Putamen (tissue), 1 donor: ENCODE results near the gene GSTA5.
A peak's percentile ranks its signal among the peaks of the same experiment; 100 is the strongest.
"Not testable (repeated sequence)": the region's sequence is repeated elsewhere in the genome, so short reads cannot be mapped to it uniquely, and the experiment has no call there.

Experiments
- DNase-seq: peaks from one replicate; pipeline ENCODE4 v3.0.0-alpha.2; 2016; ENCODE audit warnings: low spot score

Gene GSTA5

DNA sequence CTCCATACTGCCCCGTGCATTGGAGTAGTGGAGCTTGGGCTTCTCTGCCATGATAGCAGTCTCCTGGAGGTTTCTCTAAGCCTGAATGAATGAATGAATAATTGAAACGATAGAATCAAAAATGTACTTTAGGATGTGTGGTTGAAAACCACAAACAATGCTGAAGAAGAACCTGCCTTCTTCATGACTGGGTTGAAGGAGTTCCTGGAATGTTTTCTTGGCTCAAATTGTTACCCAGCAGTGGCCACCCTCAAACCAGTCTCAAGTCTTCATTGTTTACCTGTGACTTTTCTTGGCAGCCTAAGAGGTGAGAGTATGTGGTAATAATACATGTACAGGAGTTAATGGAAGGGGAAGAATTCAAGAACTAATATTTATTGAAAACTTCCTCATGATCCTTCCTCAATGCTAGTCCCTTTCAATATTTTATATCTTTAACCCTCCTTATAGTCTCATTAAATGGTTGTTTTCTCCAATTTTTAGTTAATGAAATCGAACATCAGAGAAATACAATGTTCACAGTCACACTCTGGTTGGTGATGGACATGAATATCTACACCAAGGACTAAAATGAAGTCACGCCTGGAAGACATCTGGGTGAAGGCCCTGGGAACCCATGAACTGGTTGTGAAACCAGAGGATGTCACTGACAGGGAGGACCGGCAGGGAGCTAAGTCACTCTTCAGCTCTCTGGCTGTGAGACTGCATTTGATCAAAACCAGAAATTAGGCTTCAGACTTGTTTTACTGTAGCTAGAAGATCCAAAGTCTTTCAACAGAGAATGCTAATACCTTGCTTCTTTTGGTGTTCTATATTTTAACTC lies at the start of gene GSTA5:
TSS of gene GSTA5 (minus strand) at position 51 of the 823 bp plus-strand sequence.
- no peak for DNase-seq

DNA sequence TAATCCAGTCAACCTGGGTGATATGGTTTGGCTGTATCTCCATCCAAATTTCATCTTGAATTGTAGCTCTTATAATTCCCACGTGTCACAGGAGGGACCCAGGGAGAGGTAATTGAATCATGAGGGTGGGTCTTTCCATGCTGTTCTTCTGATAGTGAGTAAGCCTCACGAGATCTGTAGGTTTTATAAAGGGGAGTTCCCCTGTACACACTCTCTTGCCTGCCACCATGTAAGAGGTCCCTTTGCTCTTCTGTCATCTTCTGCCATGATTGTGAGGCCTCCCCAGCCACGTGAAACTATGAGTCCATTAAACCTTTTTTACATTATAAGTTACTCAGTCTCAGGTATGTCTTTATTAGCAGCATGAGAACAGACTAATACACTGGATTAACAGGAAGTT lies 49.4 kb upstream of the GSTA5 start:
- no peak for DNase-seq

DNA sequence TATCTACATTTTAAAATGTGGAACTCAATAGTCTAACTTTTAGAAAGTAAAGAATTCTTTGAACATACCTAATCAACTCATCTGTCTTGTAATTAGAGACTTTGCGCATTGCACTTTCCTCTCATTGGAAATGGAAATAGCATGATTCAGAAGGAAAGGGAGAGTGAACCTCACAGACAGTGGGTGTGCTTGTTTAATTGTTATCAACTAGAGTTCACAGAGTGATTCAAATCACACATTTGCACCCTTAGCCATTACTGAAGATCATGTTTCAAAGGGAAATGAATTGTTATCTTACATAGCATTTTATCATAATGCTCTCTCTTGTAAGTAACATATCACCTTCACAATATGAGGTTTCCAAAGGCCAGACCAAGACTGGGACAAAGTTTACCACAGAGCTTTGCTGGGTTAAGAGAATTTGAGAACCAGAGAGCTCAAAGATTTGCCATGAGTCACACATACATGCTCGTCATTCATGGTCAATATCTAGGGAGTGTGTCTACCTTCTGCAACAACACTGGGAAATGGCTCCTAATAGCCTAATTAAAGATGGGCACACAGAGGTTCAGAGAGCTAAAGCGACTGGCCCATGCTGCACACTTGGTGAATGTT lies 47.4 kb upstream of the GSTA5 start:
- DNase-seq = no peak

DNA sequence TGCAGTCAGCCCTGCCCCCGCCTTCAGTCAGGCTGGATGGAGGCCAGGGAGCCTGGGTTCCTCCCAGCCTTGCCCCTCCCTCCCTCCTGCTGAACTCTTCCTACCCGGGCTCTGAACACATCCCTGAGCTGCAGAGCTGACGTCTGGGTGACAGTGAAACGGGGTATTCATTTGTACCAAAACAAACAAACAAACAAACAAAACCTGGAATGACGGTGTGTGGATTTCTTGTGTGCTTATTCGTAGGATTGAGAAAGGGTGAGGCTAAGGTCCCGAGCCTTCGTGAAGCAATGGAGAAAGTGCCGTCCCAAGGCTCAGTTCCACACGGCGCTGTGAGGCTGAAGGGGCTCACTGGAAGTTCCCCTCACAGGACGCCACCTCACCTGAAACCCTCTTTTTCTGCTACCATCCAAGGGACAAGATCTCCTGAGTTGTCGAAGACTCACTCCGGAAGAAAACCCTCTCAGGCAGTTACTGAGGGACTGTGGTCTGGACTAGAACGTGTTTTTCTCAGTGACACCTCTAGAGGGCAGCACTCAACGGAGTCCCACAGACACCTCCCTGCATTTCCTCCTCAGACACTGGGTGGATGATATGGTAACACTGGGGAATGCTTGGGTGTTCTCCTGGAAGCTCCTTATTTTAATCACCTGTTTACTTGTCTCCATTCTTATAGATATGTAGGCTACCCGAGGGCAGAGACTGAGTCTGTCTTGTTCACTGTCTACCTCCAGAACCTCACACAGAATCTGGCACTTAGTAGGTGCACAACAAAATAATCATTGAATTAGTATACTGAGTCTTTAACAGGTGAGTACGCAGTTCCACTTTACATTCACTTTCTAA lies 41.6 kb upstream of the GSTA5 start:
- peak; percentile 52 for DNase-seq

DNA sequence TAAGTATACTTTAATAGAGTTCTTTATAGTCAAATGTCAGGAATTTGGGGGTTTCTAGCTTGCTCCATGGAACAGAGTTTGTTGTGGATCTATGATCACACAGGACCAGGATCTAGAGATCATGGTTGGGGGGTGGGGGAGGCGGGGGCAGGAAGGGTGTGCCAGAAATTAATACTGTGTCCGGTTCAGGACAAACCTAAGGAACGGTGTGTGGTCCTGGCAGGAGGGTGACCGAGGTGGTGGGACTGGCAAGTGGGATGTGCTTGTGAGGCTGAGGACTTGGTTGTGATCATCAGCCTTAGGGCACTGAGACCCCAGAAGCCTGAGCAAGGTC lies 41.0 kb upstream of the GSTA5 start:
- DNase-seq = no peak

DNA sequence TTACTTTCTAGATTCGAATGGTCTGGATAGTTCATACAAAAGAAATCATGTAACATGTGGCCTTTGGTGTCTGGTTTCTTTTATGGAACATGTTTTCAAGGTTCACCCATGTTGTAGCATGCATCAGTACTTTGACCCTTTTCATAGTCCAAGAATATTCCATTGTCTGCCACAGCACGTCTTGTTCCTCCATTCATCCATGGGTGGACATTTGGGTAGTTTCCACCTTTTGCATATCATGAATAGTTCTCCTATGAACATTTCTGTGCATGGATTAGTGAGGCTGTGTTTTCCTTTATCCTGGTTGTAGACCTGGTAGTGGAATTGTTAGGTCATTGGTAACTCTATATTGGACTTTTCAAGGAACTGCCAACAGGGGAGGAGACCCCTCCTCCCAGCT lies 37.2 kb upstream of the GSTA5 start:
- no peak for DNase-seq

DNA sequence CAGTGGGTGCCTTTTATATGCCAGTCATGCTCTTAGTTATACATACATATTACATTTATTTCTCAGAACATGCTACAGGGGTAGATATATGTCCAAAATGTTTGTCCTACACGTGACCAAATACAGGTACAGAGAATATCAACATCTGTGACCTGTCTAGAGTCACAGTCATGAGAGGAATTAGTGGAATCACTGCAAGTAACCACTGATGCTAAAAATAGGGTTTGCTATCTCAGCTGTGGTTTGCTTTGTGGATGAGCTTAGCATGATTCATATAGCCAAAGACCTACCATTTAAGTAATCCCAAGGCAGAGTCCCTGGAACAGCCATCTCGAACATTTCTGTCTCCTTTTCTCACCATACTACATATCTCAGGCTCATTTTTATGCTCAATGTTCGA lies 36.6 kb upstream of the GSTA5 start:
- DNase-seq = no peak

DNA sequence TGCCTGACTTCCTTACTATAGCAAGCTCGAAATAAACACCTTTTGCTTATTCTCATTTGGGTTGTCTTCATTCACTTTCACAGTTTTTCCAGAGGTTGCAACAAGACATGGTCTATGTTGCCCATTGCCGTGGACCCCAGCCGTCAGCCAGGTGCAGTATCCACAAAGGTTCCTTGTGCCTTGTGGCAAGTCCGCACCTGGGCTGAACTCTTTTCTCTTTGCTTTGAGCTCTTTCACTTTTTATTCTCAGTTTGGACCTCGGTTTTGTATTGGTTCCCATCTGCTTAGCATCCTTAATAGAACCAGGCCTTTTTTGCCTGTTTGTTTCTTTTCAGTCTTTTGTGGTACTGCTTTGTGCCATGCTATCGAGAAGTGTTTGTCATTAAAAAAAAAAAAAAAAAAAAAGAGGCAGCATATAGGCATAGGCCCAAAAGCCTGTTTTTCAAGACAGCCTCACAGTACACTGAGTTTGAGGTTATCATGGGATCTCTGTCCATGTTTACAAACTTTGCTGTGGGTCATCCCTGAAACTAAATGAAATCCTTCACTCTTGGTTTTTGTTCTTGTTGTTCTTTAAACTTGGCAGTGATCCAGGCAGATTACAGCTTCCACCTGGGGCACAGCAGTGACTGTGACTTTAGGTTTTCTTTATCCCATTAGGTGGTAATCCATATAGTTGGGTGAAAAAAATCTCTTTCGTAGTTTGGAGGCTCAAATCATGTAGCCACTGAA lies 35.6 kb upstream of the GSTA5 start:
- DNase-seq = no peak

DNA sequence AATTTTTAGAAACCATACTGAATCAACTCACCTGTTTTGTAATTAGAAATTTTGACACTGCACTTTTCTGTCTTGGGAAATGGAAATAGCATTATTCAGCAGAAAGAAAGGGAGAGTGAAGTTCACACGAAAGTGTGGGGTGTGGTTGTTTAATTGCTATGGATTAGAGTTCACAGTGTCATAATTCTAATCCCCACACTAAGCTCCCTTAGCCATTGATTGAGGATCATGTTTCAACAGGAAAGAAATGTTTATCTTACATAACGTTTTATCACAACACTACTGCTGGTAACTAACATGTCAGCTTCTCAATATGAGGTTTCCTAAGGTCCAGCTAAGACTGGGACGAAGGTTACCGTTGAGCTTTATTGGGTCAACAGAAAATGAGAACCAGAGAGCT lies 31.4 kb upstream of the GSTA5 start:
- no peak for DNase-seq

DNA sequence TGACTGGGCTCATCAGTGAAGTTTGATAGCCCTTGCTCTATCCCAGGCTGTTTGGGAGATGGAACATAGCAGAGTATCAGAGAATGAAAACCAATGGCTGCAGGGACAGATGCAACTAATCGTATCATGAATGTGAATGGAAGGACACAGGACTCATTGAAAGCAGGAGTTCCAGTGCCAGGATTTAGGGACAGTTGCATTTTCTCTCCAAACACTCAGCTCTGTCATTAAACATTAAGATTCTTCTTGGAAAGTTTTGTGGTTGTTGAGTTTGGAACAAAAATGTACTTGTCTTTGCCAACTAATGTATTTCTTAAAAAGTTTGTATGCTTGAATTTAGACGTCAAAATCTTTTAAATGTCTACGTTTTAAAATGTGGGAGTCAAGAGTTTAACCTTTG lies 31.0 kb upstream of the GSTA5 start:
- DNase-seq = no peak

DNA sequence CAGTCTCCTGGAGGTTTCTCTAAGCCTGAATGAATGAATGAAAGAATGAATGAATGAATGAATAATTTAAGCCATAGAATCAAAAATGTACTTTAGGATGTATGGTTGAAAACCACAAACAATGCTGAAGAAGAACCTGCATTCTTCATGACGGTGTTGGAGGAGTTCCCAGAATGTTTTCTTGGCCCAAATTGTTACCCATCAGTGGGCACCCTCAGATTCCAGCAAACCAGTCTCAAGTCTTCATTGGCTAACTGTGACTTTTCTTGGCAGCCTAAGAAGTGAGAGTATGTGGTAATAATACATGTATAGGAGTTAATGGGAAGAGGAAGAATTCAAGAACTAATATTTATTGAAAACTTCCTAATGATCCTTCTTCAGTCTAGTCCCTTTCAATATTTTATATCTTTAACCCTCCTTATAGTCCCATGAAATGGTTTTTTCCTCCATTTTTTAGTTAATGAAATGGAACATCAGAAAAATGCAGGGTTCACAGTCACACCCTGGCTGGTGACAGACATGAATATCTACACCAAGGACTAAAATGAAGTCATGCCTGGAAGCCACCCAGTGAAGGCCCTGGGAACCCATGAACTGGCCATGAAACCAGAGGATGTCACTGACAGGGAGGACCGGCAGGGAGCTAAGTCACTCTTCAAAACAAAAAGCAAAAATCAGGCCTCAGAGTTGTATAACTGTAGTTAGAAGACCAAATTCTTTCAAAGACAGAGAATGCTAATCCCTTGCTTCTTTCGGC lies 29.9 kb upstream of the GSTA5 start:
- not testable (repeated sequence) for DNase-seq

DNA sequence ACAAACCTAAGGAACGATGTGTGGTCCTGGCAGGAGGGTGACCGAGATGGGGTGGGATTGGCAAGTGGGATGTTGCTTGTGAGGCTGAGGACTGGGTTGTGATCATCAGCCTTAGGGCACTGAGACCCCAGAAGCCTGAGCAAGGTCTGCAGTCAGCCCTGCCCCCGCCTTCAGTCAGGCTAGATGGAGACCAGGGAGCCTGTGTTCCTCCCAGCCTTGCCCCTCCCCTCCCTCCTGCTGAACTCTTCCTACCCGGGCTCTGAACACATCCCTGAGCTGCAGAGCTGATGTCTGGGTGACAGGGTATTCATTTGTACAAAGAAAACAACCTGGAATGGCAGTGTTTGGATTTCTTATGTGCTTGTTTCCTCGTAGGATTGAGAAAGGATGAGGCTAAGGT lies 28.3 kb upstream of the GSTA5 start:
- DNase-seq = not testable (repeated sequence)

DNA sequence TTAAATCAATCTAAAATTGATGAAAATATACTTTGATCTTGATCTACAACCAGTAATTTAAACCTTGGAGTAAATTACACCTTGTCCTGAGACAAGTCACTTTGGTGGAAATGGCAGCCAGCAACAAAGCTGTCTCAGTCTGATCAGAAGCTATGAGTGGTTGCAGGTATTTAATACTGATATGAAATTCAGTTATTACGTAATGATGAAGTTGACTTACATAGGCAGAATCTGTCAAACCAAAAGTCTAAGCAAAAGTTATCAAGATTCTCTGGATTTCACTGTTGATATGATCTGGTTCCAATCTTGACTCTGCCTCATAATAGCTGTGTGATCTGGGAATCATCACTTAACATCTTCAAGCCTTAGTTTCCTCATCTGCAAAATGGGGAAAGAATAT lies 27.6 kb upstream of the GSTA5 start:
- DNase-seq = no peak

DNA sequence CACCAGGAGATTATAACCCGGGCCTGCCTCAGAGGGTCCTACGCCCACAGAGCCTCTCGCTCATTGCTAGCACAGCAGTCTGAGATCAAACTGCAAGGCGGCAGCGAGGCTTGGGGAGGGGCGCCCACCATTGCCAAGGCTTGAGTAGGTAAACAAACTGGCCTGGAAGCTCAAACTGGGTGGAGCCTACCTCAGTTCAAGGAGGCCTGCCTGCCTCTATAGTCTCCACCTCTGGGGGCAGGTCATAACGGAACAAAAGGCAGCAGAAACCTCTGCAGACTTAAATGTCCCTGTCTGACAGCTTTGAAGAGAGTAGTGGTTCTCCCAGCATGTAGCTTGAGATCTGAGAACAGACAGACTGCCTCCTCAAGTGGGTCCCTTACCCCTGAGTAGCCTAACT lies 20.5 kb upstream of the GSTA5 start:
- DNase-seq = not testable (repeated sequence)

DNA sequence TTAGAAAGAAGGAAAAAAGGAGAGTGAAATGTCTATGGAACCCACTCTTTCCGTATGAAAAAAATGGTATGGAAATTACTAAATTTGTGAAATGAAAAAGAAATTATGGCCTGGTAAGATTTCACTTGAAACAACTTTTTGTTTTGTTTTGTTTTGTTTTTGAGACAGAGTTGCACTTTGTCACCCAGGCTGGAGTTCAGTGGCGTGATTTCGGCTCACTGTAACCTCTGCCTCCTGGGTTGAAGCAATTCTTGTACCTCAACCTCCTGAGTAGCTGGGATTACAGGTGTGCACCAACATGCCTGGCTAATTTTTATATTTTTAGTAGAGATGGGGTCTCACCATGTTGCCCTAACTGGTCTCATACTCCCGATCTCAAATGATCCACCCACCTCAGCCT lies 17.8 kb upstream of the GSTA5 start:
- no peak for DNase-seq

DNA sequence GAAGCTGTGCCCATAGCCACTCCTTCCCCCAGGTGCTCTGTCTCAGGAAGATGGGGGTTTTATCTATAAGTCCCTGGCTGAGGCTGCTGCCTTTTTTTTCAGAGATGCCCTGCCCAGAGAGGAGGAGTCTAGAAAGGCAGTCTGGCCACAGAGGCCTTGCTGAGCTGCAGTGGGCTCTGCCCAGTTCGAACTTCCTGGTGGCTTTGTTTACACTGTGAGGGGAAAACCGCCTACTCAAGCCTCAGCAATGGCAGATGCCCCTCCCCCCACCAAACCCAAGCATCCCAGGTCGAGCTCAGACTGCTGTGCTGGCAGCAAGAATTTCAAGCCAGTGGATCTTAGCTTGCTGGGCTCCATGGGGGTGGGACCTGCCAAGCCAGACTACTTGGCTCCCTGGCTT lies 15.5 kb upstream of the GSTA5 start:
- DNase-seq = not testable (repeated sequence)

DNA sequence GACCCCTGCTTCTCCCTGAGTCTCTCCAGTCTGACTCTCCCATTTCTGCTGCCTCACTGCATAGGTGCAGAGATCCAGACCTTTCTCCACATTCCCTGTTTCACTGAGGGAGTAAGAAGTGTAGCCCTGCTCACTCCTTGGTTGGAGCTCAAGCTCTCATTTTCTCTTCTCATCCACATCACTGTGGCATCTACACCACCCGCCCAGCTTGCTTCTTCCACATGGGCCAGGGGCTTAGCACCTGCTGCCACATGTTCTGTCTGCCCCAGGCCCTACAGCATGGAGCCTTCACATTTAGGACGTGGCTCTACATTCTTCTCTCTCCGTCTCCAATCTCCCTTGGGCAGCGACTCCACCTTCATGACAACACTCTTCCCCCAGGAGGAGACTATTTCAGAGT lies 8.5 kb upstream of the GSTA5 start:
- DNase-seq = no peak

DNA sequence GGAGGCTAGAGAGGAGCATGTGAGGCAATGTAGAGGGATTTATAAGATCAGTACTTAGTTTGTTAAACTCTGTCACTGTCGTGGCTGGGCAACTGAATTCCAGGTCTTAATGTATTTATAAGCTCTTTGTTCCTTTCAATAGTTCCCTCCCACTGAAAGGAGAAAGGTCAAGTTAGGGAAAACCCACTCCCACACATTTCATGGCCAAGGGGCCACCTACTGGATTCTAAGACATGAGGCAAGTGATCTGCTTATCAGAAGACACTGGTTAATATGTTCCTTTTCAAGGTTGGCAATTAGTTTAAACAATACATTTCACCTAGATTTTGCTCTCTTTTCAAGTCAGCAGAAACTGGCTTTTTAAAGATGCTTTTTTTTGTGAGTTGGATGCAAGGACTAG lies 5.4 kb upstream of the GSTA5 start:
- no peak for DNase-seq

DNA sequence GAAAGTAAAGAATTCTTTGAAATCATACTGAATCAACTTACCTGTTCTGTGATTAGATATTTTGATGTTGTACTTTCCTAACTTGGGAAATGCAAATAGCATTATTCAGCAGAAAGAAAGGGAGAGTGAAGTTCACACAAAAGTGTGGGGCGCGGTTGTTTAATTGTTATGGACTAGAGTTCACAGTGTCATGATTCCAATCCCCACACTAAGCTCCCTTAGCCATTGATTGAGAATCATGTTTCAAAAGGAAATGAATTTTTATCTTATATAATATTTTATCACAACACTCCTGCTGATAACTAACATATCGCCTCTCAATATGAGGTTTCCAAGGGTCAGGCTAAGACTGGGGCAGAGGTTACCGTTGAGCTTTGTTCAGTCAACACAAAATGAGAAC lies 3.0 kb upstream of the GSTA5 start:
- DNase-seq = no peak

DNA sequence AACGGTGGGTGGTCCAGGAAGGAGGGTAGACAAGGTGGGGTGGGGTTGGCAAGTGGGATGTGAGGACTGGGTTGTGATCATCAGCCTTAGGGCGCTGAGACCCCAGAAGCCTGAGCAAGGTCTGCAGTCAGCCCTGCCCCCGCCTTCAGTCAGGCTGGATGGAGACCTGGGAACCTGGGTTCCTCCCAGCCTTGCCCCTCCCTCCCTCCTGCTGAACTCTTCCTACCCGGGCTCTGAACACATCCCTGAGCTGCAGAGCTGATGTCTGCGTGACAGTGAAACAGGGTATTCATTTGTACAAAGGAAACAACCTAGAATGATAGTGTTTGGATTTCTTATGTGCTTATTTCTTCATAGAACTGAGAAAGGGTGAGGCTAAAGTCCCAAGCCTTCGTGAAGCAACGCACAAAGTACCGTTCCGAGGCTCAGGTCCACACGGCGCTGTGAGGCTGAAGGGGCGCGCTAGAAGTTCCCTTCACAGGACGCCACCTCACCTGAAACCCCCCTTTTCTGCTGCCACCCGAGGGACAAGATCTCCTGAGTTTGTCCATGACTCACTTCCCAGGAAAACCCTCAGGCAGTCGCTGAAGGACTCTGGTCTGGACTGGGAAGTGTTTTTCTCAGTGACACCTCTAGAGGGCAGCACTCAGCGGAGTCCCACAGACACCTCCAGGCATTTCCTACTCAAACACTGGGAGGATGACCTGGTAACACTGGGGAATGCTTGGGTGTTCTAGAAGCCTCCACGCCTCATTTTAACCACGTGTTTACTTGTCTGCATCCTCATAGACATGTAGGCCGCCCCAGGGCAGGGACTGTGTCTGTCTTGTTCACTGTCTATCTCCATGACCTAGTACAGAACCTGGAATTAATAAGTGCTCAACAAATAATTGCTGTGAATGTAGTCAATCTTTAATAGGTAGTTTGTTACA lies 1.2 kb downstream of the GSTA5 start:
- no peak for DNase-seq

DNA sequence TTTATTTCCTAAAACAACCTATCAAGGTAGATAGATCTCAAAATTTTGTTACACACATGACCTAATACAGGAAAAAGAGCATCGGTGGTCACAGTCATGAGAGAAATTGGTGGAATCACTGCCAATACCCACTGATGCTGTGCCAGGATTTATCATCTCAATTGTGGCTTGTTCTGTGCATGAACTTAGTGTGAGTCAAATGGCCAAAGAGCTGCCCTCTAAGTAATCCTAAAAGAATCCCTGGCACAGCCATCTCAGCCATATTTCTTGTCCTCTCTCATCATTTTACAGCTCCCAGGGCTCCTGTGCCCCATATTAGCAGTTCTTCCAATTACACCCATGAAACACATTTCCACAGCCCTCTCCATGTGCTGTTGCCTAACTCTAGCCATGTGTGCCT lies 6.1 kb downstream of the GSTA5 start:
- no peak for DNase-seq
